Stomach (tissue), 4 donors: ENCODE data around the gene CEACAM4.

Source experiments
- CTCF ChIP-seq, 7 experiments: fragments of 450-650 bp in 4 of 7; fragments of 200-600 bp in 3 of 7; sonication (generic) in 3 of 7; IDR thresholded peaks; one replicate each; pipeline ENCODE4 v1.5.1; 2016 to 2019; ENCODE audit warnings: antibody characterized with exemption in 7 of 7, control low read depth in 2 of 7, mild to moderate bottlenecking in 1 of 7
- POLR2A ChIP-seq, 4 donors: fragments of 450-650 bp; IDR thresholded peaks; one replicate each; pipeline ENCODE4 v1.6.1; 2016; ENCODE audit warnings: antibody characterized with exemption in 4 of 4, control low read depth in 2 of 4, mild to moderate bottlenecking in 1 of 4, moderate library complexity in 1 of 4

GRCh38 chr19:41627966-41628675 is 1.2 kb upstream of the CEACAM4 start:
- TF ChIP-seq CTCF (IDR thresholded peaks at IDR 0.05), result no peak
- no peak for TF ChIP-seq POLR2A (IDR thresholded peaks at IDR 0.05)
